Eye (tissue), 1 donor: Measurements from ENCODE around the gene PCDHA1.
"Not testable (repeated sequence)": the region's sequence is repeated elsewhere in the genome, so short reads cannot be mapped to it uniquely, and the experiment has no call there.

Source experiments
- DNase-seq: peaks from one replicate; pipeline ENCODE4 v3.0.0-alpha.2; 2015

Gene PCDHA1

GRCh38 chr5:140855772-140856674 is 70.1 kb downstream of the PCDHA1 start, which contains the start of gene PCDHA10:
TSS of gene PCDHA10 (plus strand) at chr5:140855897. CDS start at chr5:140856049, 152 bp downstream.
- DNase-seq = peak; percentile 25

DNA sequence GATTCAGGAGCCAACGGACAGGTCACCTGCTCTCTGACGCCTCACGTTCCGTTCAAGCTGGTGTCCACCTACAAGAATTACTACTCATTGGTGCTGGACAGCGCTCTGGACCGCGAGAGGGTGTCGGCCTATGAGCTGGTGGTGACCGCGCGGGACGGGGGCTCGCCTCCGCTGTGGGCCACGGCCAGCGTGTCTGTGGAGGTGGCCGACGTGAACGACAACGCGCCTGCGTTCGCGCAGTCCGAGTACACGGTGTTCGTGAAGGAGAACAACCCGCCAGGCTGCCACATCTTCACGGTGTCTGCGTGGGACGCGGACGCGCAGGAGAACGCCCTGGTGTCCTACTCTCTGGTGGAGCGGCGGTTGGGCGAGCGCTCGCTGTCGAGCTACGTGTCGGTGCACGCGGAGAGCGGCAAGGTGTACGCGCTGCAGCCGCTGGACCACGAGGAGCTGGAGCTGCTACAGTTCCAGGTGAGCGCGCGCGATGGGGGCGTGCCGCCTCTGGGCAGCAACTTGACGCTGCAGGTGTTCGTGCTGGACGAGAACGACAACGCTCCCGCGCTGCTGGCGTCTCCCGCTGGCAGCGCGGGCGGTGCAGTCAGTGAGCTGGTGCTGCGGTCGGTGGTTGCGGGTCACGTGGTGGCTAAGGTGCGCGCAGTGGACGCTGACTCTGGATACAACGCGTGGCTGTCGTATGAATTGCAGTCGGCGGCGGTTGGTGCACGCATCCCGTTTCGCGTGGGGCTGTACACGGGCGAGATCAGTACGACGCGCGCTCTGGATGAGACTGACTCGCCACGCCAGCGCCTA is 71.4 kb downstream of the PCDHA1 start:
- DNase-seq = no peak

DNA sequence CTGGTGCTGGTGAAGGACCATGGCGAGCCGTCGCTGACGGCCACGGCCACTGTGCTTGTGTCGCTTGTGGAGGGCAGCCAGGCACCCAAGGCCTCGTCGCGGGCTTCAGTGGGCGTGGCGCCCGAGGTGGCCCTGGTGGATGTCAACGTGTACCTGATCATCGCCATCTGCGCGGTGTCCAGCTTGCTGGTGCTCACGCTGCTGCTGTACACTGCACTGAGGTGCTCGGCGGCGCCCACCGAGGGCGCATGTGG is 72.0 kb downstream of the PCDHA1 start:
- no peak for DNase-seq

GRCh38 chr5:140862441-140863295 is 76.7 kb downstream of the PCDHA1 start:
- no peak for DNase-seq

DNA sequence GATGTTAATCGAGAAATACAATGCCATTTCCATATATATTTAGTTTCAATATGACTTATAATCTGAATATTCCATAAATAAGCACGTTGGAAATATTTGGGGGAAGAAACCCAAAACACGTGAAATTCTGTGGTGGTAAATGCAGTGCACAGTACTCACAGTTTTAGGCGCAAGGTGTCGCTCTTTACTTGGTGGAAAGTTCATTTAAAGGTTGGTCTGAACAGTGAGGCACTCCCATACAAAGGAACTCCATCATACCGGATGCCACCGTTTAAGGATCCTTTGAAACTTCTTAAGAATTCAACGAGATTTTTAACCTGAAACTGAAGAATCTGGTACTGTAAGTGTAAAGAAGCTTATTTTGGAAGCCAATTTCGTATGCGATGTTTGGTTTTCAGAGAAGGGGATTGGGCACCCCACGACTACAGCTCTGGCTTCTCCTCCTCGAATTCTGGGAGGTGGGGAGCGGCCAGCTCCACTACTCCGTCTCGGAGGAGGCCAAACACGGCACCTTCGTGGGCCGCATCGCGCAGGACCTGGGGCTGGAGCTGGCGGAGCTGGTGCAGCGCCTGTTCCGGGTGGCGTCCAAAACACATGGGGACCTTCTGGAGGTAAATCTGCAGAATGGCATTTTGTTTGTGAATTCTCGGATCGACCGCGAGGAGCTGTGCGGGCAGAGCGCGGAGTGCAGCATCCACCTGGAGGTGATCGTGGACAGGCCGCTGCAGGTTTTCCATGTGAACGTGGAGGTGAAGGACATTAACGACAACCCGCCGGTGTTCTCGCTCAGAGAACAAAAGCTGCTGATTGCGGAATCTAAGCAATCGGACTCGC is 83.0 kb downstream of the PCDHA1 start, which contains the start of gene PCDHA11:
TSS of gene PCDHA11 (plus strand) at position 237 of the 834 bp plus-strand sequence. CDS start at position 384, 147 bp downstream.
- DNase-seq = peak; percentile 32

GRCh38 chr5:140869555-140869886 is 83.6 kb downstream of the PCDHA1 start:
- DNase-seq = no peak

DNA sequence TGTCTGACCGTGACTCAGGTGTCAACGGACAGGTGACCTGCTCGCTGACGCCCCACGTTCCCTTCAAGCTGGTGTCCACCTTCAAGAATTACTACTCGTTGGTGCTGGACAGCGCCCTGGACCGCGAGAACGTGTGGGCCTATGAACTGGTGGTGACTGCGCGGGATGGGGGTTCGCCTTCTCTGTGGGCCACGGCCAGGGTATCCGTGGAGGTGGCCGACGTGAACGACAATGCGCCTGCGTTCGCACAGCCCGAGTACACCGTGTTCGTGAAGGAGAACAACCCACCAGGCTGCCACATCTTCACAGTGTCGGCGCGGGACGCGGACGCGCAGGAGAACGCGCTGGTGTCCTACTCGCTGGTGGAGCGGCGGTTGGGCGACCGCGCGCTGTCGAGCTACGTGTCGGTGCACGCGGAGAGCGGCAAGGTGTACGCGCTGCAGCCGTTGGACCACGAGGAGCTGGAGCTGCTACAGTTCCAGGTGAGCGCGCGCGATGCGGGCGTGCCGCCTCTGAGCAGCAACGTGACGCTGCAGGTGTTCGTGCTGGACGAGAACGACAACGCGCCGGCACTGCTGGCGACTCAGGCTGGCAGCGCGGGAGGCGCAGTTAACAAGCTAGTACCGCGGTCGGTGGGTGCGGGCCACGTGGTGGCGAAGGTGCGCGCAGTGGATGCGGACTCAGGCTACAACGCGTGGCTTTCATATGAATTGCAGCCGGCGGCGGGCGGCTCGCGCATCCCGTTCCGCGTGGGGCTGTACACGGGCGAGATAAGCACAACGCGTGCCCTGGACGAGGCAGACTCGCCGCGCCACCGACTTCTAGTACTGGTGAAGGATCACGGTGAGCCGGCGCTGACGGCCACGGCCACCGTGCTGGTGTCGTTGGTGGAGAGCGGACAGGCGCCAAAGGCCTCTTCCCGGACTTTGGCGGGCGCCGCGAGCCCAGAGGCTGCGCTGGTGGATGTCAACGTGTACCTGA is 84.6 kb downstream of the PCDHA1 start:
- DNase-seq = no peak

- peak; percentile 16 for DNase-seq
Observed at GRCh38 chr5:140875085-140876065, 89.4 kb downstream of the PCDHA1 start, which contains the start of gene PCDHA12. TSS of gene PCDHA12 (plus strand) at chr5:140875308. CDS start at chr5:140875473, 165 bp downstream.

GRCh38 chr5:140876541-140877261 is 90.8 kb downstream of the PCDHA1 start:
- DNase-seq = not testable (repeated sequence)

- DNase-seq = no peak
Observed at GRCh38 chr5:140877262-140877581, 91.3 kb downstream of the PCDHA1 start.

DNA sequence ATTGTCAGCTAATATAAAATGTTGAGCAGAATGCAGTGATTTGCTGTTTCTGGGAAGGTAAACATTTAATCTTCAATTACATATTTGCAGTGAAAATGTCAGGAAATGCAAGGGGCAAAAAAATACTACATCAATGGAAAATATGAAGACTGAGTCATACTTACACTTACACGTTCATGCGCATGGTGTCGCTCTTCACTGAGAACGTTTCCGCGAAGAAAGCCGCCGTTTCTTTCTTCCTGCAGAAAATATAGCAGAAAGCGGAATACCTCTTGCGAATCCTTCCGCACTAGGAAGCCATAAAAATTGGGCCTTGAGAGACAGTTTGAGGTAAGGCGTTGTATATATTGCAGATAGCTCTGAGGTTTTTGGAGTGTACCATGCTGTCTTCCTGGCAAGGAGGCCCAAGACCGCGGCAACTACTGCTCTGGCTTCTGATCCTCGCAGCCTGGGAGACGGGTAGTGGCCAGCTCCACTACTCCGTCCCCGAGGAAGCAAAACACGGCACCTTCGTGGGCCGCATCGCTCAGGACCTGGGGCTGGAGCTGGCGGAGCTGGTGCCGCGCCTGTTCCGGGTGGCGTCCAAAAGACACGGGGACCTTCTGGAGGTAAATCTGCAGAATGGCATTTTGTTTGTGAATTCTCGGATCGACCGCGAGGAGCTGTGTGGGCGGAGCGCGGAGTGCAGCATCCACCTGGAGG is 96.1 kb downstream of the PCDHA1 start, which contains the start of gene PCDHA13:
TSS of gene PCDHA13 (plus strand) at position 236 of the 702 bp plus-strand sequence. CDS start at position 381, 145 bp downstream.
- peak; percentile 39 for DNase-seq

DNA sequence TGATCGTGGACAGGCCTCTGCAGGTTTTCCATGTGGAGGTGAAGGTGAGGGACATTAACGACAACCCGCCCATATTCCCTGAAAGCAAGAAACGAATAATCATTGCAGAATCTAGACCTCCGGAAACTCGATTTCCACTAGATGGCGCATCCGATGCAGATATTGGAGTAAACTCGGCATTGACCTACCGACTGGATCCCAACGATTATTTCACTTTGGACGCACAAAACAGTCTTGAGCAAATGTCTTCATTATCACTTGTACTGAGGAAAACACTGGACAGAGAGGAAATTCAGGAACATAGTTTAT is 96.6 kb downstream of the PCDHA1 start:
- DNase-seq = peak; percentile 24

DNA sequence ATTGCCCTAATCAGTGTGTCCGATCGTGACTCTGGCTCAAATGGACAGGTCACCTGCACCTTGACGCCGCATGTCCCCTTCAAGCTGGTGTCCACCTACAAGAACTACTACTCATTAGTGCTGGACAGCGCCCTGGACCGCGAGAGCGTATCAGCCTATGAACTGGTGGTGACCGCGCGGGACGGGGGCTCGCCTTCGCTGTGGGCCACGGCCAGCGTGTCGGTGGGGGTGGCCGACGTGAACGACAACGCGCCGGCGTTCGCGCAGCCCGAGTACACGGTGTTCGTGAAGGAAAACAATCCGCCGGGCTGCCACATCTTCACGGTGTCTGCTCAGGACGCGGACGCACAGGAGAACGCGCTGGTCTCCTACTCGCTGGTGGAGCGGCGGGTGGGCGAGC is 97.4 kb downstream of the PCDHA1 start:
- no peak for DNase-seq

DNA sequence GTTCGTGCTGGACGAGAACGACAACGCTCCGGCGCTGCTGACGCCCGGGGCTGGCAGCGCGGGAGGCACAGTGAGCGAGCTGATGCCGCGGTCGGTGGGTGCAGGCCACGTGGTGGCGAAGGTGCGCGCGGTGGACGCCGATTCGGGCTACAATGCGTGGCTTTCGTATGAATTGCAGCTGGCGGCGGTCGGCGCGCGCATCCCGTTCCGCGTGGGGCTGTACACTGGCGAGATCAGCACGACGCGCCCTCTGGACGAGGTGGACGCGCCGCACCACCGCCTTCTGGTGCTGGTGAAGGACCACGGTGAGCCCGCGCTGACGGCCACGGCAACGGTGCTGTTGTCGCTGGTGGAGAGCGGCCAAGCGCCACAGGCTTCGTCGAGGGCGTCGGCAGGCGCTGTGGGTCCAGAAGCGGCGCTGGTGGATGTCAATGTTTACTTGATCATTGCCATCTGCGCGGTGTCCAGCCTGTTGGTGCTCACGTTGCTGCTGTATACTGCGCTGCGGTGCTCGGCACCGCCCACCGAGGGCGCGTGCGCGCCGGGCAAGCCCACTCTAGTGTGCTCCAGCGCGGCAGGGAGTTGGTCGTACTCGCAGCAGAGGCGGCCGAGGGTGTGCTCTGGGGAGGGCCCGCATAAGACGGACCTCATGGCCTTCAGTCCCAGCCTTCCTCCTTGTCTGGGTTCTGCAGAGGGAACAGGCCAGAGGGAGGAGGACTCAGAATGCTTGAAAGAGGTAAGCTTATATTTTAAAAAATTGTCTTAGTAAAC is 98.2 kb downstream of the PCDHA1 start:
- DNase-seq = no peak

DNA sequence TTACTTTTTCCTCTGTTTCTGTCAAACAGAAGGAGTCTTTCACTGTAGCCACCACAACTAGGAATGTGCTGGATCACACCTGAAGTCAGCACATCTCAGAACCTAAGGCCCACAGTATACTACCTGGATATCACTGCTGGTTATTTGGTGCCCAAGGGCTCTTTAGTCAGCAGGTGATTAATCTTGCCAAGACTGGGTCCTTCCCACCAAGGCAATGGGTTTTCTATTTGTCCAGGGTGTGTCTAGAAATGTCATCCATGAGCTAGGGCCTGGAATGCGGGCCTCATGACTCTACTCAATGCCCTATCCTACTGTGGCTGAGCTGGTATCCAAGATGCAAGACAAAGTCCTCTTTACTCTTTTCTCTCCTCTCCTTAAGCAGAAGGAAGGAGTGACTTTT is 130.4 kb downstream of the PCDHA1 start:
- no peak for DNase-seq

DNA sequence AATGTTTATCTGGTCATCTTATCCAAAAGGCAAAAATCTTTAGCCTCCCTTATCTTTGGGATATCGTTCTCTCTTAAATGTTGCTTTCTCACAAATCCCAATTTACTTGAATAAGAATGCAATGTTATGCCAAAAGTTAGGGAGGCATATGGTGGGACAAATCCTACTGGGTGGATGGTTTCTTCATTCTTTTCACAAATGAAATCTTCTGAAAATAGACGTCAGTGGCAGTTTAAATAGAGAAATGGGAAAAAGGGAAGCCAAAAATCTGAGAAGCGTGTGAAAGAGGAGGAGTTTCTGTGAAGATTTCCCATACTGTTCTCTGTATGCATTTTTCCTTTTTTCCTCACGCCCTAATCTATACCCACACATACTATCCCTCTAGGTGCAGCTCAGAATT is 137.7 kb downstream of the PCDHA1 start:
- no peak for DNase-seq

GRCh38 chr5:140925806-140926442 is 140.0 kb downstream of the PCDHA1 start, which contains the start of gene PCDHAC1:
TSS of gene PCDHAC1 (plus strand) at chr5:140926299. CDS start at chr5:140926893, 594 bp downstream.
- no peak for DNase-seq
